ENCODE data around the gene F5. TPM values are rescaled to one million over a fixed set of nuclear protein-coding genes. Genes with fewer than 3 reads are reported as not detected.

F5 gene
- total and polyA plus RNA-seq, 9 of the 15 experiments (the other 6 are each of a cell fraction or from before 2014, with no cell fraction given): 0.03 to 0.13 TPM; not detected in 7

DNA sequence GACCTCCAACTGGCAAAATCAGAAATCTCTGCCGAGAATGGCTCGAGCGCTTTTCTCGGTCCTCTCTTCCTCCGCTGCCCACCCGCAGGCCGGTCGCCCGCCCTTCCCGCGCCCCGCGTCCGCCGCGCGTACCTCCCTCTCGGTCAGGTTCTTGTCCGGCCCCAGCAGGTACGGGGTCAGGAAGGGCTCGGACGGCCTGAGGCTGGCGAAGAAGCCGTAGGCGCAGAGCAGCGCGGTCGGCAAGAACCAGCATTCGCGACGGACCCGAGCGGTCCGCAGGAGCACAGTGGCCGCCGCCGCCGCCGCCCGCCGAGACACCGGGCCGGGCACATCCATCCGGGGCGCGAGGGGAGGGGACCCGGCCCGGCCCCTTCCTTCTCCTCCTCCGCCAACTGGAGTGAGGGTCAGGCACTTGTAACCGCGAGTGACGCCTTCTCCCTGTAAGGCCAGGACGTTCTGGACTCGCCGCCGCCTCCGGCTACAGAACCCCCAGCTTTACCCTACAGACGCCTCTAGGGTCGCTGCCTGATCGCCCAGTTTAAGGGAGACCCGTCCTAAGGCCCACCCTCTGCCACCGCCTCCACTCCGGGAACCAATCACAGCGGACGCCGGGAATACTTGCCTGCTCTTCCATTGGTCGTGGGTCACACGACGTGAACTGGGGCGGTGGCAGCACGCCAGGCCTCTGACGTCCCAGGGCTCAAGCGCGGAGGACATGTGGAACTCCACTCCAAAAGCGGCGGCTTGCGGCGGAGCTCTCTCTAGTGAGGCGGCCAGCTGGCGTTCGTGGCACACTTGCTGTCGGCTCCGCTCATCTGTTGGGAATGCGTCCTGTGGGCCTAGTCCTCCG is 100.6 kb downstream of the F5 start, which contains the start of gene SLC19A2 (continued):
- TF ChIP-seq PHF20 (IDR thresholded peaks at IDR 0.05; ENCODE audit: partially characterized antibody) (peak; percentile 62), TCF7L2 (IDR thresholded peaks at IDR 0.05; ENCODE audit: low read depth, low read length) (peak; percentile 42; the same call in 1 of the 2 replicates), ZBTB1 (CRISPR knock-in tag; IDR thresholded peaks at IDR 0.05; ENCODE audit: borderline replicate concordance, low read depth) (peak; percentile 76; the same call in 1 of the 2 replicates), TEAD1 (CRISPR knock-in tag; IDR thresholded peaks at IDR 0.05) (peak in 1 of 2 experiments; percentile 88; a peak in 1 of 4 replicates), NFIC (IDR thresholded peaks at IDR 0.05) (peak; percentile 98), ZNF41 (CRISPR knock-in tag; conservative IDR thresholded peaks at IDR 0.05) (no peak), ZNF79 (CRISPR knock-in tag; IDR thresholded peaks at IDR 0.05; ENCODE audit: low read depth) (no peak), ZNF785 (CRISPR knock-in tag; IDR thresholded peaks at IDR 0.05) (no peak), JUN (IDR thresholded peaks at IDR 0.05; ENCODE audit: borderline replicate concordance, low read depth, low read length) (0 out of 2 replicates have a peak, but pooled peaks have one; percentile 23), JUN (CRISPR knock-in tag; IDR thresholded peaks at IDR 0.05; ENCODE audit: borderline replicate concordance) (peak; percentile 70; the same call in 1 of the 2 replicates), MTA2 (IDR thresholded peaks at IDR 0.05; ENCODE audit: low read depth) (0 out of 2 replicates have a peak, but pooled peaks have one; percentile 13), NCOA1 (IDR thresholded peaks at IDR 0.05; ENCODE audit: low read depth) (no peak), MECOM (CRISPR knock-in tag; IDR thresholded peaks at IDR 0.05) (no peak), ZNF551 (CRISPR knock-in tag; IDR thresholded peaks at IDR 0.05) (no peak), ZBTB7A (IDR thresholded peaks at IDR 0.05; ENCODE audit: borderline replicate concordance, control insufficient read depth, low read depth, low read length) (peak; percentile 88)
- TF ChIP-seq, protein P1, sequence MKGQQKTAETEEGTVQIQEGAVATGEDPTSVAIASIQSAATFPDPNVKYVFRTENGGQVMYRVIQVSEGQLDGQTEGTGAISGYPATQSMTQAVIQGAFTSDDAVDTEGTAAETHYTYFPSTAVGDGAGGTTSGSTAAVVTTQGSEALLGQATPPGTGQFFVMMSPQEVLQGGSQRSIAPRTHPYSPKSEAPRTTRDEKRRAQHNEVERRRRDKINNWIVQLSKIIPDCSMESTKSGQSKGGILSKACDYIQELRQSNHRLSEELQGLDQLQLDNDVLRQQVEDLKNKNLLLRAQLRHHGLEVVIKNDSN (CRISPR knock-in tag; IDR thresholded peaks at IDR 0.05): peak; percentile 76
- TF ChIP-seq, protein P2, sequence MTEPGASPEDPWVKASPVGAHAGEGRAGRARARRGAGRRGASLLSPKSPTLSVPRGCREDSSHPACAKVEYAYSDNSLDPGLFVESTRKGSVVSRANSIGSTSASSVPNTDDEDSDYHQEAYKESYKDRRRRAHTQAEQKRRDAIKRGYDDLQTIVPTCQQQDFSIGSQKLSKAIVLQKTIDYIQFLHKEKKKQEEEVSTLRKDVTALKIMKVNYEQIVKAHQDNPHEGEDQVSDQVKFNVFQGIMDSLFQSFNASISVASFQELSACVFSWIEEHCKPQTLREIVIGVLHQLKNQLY (CRISPR knock-in tag; conservative IDR thresholded peaks at IDR 0.05): 0 out of 4 replicates have a peak, but pooled peaks of 1 of the 2 experiments have one; percentile 60
- TF ChIP-seq, protein P3, sequence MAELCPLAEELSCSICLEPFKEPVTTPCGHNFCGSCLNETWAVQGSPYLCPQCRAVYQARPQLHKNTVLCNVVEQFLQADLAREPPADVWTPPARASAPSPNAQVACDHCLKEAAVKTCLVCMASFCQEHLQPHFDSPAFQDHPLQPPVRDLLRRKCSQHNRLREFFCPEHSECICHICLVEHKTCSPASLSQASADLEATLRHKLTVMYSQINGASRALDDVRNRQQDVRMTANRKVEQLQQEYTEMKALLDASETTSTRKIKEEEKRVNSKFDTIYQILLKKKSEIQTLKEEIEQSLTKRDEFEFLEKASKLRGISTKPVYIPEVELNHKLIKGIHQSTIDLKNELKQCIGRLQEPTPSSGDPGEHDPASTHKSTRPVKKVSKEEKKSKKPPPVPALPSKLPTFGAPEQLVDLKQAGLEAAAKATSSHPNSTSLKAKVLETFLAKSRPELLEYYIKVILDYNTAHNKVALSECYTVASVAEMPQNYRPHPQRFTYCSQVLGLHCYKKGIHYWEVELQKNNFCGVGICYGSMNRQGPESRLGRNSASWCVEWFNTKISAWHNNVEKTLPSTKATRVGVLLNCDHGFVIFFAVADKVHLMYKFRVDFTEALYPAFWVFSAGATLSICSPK (IDR thresholded peaks at IDR 0.05; ENCODE audit: borderline replicate concordance): no peak
- TF ChIP-seq, protein P4, sequence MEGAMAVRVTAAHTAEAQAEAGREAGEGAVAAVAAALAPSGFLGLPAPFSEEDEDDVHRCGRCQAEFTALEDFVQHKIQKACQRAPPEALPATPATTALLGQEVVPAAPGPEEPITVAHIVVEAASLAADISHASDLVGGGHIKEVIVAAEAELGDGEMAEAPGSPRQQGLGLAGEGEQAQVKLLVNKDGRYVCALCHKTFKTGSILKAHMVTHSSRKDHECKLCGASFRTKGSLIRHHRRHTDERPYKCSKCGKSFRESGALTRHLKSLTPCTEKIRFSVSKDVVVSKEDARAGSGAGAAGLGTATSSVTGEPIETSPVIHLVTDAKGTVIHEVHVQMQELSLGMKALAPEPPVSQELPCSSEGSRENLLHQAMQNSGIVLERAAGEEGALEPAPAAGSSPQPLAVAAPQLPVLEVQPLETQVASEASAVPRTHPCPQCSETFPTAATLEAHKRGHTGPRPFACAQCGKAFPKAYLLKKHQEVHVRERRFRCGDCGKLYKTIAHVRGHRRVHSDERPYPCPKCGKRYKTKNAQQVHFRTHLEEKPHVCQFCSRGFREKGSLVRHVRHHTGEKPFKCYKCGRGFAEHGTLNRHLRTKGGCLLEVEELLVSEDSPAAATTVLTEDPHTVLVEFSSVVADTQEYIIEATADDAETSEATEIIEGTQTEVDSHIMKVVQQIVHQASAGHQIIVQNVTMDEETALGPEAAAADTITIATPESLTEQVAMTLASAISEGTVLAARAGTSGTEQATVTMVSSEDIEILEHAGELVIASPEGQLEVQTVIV (CRISPR knock-in tag; IDR thresholded peaks at IDR 0.05; ENCODE audit: borderline replicate concordance): no peak
- TF ChIP-seq, protein P5, sequence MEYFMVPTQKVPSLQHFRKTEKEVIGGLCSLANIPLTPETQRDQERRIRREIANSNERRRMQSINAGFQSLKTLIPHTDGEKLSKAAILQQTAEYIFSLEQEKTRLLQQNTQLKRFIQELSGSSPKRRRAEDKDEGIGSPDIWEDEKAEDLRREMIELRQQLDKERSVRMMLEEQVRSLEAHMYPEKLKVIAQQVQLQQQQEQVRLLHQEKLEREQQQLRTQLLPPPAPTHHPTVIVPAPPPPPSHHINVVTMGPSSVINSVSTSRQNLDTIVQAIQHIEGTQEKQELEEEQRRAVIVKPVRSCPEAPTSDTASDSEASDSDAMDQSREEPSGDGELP (CRISPR knock-in tag; IDR thresholded peaks at IDR 0.05; ENCODE audit: borderline replicate concordance): peak; percentile 99
